Body of pancreas (tissue), 4 donors: ENCODE measurements around the gene AGO3.

Experiments used
- CTCF ChIP-seq, 7 experiments: fragments of 450-650 bp in 4 of 7; fragments of 200-600 bp in 3 of 7; sonication (generic) in 3 of 7; IDR thresholded peaks; one replicate each; pipeline ENCODE4 v1.5.1; 2016 to 2019; ENCODE audit warnings: antibody characterized with exemption in 7 of 7
- POLR2A ChIP-seq, 3 donors: fragments of 450-650 bp; IDR thresholded peaks; one replicate each; pipeline ENCODE4 v1.6.1; 2016; ENCODE audit warnings: antibody characterized with exemption in 3 of 3, mild to moderate bottlenecking in 2 of 3

- no peak for TF ChIP-seq CTCF (IDR thresholded peaks at IDR 0.05)
- no peak for TF ChIP-seq POLR2A (IDR thresholded peaks at IDR 0.05)
Observed at GRCh38 chr1:36053978-36054377, 123.1 kb downstream of the AGO3 start.
